ENCODE results near the gene PIGP.
A peak's percentile ranks its signal among the peaks of the same experiment; 100 is the strongest.
"Not testable (repeated sequence)": the region's sequence is repeated elsewhere in the genome, so short reads cannot be mapped to it uniquely, and the experiment has no call there.

The PIGP gene

GRCh38 chr21:37076087-37076850 is 3.4 kb upstream of the PIGP start:
- no peak for DNase-seq (ENCODE audit: low read depth)

DNA sequence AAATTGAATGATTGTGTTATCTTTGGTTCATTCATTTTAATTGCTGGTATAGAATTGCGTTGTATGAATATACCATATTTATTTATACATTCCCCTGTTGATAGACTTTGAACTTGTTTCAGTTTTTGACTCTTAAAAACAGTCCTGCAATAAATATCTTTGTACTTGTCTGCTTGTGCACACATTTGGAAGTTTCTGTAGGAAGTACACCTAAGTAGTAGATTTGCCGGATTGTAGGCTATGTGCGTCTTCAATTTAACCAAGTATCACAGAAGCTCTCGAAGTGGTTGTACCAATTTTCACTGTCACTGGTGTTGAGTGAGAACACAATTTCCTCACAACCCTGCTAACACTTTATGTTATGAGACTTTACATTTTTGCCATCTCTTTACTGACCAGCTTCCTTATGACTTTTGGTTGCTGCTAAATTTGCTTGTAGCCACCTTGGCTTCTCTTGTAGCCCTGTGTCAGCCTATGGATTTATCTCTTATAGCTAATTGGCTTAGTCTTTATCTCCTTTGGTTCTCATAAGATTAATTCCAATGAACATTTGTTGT is 2.4 kb upstream of the PIGP start:
- no peak for DNase-seq (ENCODE audit: low read depth)

DNA sequence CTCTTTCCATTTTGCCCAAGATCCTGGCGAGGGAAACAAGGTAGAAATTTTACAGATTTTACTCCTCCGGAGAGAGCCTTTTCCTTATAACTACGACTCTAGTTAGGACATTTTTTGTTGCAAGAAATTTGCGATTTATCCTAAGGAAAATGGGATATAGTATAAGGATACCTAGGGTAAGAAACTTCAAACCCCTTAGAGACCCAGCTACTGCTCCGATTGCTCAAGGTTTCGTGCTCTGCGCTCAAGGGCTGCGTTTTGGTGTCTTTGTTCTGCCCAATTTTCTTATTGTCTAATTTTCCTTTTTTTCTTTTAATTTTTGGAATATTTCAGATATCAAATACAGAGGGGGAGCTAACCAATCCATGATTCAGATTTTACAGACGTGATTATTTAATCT is 1.7 kb upstream of the PIGP start:
- DNase-seq (ENCODE audit: low read depth), result no peak

DNA sequence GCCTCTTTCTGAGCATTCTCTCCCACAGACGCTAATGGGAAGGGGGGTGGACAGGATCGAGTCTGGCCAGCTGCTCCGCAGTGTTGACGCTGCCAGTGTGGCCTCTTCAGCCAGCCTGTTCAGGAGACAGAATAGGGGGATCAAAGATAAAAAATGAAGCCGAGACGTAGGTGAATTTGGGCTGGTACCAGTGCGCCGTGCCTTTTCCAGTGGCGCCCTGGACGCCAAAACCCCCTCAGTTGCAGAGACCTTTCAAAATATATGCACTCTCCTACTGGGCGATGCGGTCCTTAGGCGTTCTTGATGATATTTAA is 1.3 kb upstream of the PIGP start:
- no peak for DNase-seq (ENCODE audit: low read depth)

DNA sequence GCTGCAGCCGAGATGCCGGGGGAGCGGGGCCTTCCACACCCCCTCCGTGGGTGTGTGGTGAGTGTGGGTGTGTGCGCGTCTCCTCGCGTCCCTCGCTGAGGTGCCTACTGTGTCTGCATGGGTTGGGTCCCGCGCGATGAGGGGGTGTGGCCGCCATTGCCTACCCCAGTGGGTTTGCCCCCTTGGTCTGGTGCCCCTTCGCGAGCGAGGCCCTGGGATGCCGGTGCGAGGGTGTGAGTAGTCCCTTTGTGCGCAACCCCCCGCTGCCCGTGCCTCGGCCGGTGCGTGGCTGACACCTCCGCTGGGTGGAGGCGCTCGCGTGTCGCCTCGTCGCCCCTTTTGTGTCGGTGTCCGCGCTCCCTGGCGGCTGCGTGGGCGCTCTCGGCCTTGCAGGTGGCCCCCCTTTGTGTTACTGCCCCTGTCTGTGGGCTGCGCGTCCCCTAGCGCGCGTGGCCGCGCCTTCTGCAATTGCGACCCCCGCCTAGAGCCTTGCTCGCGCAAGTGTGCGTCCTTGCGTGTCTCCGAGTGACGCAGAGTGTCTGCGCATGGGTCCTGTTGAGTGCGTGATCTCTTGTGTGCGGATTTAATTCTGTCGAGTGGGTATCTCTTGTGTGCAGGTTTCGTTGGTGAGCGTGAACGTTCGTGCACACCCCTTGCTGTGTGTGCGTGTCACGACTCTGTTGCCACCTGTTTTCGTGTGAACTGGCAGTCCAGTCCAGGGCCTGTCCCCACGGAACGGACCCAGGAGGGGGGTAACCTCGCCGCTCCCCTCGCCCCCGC is 736 bp upstream of the PIGP start:
- no peak for DNase-seq (ENCODE audit: low read depth)

- peak; percentile 76 for DNase-seq (ENCODE audit: low read depth)
Measured at GRCh38 chr21:37072274-37072987, 440 bp downstream of the PIGP start.

GRCh38 chr21:37071561-37072273 is 1.2 kb downstream of the PIGP start:
- peak; percentile 74 for DNase-seq (ENCODE audit: low read depth)

DNA sequence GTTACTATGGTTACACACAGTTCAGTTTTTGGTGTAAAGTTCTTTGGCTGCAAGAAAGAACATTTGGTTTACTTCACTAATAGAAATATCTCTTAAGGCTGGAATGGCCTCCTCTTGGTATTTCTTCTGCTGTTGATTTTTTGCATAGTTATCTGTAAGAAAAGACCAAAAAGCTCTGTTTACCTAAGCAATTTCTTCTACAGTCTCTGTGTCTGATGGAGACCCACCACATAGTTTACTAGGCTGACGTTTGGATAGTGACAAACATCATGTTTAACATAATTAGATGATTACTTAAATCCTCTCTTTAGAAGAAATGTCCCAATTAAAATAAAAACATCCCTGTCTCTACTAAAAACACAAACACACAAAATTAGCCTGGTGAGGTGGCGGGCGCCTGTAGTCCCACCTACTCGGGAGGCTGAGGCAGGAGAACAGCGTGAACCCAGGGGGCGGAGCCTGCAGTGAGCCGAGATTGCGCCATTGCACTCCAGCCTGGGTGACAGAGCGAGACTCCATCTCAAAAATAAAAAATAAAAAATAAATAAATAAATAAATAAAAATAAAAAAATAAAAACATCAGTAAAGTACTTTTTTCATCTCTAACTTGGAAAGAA is 7.2 kb downstream of the PIGP start:
- no peak for DNase-seq (ENCODE audit: low read depth)

DNA sequence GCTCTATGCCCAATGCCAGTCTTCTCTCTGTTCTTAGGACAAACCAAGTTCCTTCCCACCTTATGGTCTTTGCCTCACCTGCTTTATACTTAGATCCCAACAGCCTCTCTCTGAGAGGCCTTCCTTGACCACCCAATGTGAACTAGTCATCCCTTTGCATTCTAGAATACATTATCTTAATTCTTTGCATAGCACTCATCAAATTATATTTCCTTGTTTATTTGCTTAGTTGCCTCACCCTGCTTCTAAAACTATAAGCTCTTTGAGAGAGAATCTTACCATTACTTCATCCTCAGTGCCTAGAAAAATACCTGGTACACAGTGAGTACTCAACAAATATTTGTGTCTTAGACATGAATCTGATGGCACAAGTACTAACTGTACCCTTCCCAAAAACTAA is 8.0 kb downstream of the PIGP start:
- DNase-seq (ENCODE audit: low read depth), result no peak

DNA sequence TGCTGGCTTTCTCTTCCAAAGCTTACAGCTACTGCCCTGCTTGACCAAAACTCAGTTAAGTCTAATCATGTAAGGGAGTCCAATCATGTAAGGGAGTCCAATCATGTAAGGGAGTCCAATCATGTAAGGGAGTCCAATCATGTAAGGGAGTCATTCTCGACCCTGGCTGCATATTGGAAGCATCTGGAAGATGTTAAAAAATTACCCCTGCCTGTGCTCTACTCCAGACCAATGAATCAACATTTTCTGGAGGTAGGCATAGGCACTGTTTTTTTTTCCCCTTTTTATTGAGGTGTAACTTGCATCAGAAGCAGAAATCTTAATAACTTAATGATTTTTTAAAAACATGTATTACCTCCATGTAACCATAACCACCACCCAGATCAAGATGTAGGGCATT is 9.4 kb downstream of the PIGP start:
- DNase-seq (ENCODE audit: low read depth), result no peak

- DNase-seq (ENCODE audit: low read depth), result no peak
Measured at GRCh38 chr21:37062593-37062935, 10.3 kb downstream of the PIGP start.

DNA sequence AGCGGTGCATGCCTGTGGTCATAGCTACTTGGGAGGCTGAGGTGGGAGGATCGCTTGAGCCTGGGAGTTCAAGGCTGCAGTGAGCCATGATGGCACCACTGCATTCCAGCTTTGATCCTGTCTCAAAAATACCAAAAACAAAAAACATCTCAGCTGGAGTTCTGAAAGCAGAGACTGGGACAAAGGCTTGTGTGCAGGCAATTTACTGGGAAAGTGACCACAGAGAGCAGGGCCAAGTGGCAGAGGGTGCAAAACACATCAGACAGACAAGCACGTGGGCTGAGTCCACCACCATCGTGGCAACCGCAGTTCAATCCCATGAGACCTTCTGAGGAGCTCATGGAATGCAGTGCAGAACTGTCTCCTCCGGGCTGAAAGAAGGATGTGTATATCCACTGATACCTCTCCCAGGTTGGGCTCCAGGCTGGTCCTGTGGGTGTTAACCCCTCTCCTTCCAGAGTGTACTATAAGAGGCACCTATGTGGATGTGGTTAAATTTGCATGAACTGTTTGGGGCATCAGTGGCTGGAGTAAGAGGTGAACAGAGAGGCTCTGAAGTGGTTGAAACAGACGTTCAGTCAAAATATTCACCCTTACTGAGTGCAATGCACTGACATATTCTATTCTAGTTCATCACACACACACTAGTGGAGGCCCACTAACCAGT is 10.8 kb downstream of the PIGP start:
- DNase-seq (ENCODE audit: low read depth), result no peak

- peak; percentile 97 for DNase-seq (ENCODE audit: low read depth)
Measured at GRCh38 chr21:37060296-37060695, 12.6 kb downstream of the PIGP start.

- DNase-seq (ENCODE audit: low read depth), result no peak
Measured at GRCh38 chr21:37059181-37059580, 13.7 kb downstream of the PIGP start.

DNA sequence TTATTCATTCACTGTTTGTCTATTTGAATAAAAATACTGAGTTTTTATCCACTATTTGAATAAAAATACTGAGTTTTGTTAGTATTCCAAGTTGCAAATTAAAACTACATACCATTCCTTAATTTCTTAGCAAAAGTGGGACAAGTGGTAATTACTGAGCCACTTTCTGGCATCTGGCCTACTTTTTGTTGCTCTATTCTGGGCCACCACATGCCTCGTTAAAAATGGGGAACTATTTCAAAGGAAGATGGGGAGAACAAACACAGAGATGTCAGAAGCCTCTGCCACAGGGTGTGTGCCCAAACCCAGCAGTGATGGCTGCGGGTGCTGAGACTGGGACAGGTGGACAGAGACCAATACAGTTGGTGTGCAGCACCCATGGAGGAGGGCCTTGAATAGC is 14.6 kb downstream of the PIGP start:
- no peak for DNase-seq (ENCODE audit: low read depth)

DNA sequence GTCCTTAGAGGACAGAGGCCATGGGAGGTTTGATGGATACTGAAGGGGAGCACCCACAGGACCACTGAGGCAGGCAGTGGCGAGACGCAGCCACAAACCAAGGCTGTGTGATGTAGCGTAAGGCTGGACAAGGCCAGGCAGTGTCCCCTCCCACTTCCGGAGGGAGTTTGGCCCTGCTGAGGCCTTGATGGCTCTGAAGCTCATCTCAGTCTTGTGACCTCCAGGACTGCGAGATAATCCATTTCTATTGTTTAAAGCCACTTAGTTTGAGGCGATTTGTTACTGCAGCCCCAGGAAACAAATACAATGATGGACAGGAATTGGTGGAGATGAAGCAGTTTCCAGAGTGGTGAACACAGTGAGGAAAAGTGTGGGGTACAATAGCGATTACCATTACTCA is 15.3 kb downstream of the PIGP start:
- DNase-seq (ENCODE audit: low read depth), result no peak

DNA sequence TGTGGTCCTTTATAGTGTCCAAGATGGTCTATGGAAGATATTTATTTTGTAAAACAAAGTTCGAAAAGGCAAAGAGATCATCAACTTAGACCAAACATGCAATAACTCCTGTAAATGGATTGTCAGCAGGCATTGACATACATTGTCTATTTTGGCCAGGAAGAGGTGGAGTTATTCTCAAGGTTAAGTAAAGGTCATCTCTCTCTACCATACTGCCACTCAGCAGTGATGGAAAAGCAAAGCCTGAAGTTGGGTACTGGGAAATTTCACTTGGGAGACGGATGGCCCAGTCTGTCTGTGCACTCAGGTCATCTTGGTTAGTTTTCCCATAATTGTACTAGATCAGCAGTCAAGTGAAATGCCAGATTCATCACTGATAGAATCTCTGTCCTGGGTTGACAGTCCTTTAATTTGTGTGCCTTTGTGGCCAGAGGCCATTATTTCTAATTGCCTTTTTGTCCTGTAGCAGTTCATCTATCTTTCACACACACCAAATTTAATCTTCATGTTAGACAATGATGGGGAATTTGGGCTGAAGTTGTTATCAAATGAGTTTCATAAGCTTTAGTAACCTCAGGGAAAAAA is 17.5 kb downstream of the PIGP start:
- DNase-seq (ENCODE audit: low read depth), result no peak

GRCh38 chr21:37049741-37050140 is 23.1 kb downstream of the PIGP start:
- DNase-seq (ENCODE audit: low read depth), result not testable (repeated sequence)

GRCh38 chr21:37047079-37047478 is 25.8 kb downstream of the PIGP start:
- DNase-seq (ENCODE audit: low read depth), result no peak

GRCh38 chr21:37045556-37045955 is 27.3 kb downstream of the PIGP start:
- no peak for DNase-seq (ENCODE audit: low read depth)

DNA sequence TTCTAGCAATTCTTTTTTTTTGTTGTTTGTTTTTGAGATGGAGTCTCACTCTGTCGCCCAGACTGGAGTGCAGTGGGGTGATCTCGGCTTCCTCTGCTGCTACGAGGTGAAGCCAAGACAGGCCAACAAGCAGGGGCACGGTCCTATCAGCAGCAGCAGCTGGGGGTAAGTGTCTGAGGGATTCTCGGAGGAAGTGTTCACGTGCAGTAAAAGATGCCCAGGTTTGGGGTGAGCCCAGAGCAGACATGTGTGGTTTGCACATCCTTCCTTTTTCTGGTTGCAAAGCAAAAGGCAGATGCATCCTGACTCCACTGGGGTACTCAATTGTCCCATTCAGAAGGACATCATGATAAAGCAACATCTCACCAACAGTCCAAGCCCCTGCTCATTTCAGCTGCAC is 27.7 kb downstream of the PIGP start:
- no peak for DNase-seq (ENCODE audit: low read depth)

All from fibroblast of the conjunctiva (primary cell).